GM21367 (cell line): ENCODE measurements around the gene ZNF772.
A peak's percentile ranks its signal among the peaks of the same experiment; 100 is the strongest.
"Not testable (repeated sequence)": the region's sequence is repeated elsewhere in the genome, so short reads cannot be mapped to it uniquely, and the experiment has no call there.

Source experiments
- ATAC-seq: cut with Tn5 transposase; IDR thresholded peaks from one replicate; pipeline ENCODE4 v1.9.1; 2021; ENCODE audit not compliant: unreplicated experiment

The ZNF772 gene

DNA sequence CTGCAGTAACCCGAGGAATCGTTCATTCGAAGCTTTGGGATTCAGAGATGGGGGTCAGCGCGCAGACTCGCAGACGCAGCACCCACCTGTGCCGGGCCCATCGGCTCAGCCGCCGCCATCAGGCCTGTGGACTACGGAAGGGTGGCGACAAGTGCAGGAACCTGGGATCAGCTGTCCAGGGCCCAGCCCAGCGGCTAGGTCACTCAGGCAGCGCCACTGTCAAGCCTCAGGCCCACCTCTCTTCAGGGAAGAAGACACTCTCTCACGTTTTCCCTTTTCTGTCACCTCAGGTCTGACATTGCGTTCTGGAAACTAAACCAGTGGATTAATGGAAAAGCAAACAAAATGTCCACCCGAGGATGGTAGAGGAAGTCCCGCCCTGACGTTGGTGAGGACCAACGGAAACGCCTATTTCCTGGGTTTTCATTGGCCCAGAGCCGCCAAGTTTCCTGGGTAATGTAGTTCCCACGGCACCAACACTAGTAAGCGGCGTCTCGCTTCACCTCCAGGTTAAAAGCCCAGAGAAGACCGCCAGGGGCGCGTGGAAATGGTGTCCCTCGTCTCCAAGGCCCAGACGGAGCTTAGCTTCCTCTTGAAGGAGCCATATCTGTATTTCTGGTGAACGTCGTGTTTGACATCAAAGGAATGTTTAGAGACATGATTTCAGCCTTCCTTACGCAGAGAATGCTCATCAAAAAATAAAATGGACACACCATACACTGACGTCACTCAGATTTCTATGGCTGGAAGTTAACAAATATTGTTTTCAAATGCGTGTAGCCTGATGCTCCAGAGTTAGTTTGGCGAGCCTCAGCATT is at the start of gene ZNF772:
TSS of gene ZNF772 (minus strand) at position 376 of the 818 bp plus-strand sequence. CDS start at position 119, 257 bp downstream.
- ATAC-seq = peak; percentile 80

GRCh38 chr19:57518021-57518420 is 40.7 kb upstream of the ZNF772 start:
- ATAC-seq = not testable (repeated sequence)

- no peak for ATAC-seq
Measured at GRCh38 chr19:57515255-57515654, 37.9 kb upstream of the ZNF772 start.

- no peak for ATAC-seq
Measured at GRCh38 chr19:57512845-57513244, 35.5 kb upstream of the ZNF772 start.

DNA sequence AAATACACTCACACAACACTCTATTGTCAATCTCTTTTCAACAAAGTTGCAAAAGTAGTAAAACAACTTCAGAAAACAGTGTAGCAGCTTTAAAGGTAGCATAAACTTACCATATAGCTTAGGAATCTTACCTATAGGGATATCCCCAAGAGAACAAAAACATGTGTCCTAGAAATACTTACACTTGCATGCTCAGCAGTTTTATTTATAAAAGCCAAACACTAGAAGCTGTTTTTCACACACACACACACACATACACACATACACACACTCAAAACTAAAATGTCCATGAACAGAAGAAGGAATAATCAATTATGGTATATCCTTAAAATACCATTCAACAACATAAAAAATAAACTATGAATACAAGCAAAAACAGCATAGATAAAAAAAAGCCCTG is 34.1 kb upstream of the ZNF772 start:
- ATAC-seq = no peak

GRCh38 chr19:57506163-57506562 is 28.8 kb upstream of the ZNF772 start:
- ATAC-seq = no peak

GRCh38 chr19:57500400-57500799 is 23.0 kb upstream of the ZNF772 start:
- not testable (repeated sequence) for ATAC-seq

GRCh38 chr19:57499680-57500395 is 22.5 kb upstream of the ZNF772 start, which contains the start of gene ZNF773:
ZNF773 (plus strand) TSS chr19:57499938; CDS start chr19:57500081, 143 bp downstream.
- ATAC-seq = peak; percentile 85

DNA sequence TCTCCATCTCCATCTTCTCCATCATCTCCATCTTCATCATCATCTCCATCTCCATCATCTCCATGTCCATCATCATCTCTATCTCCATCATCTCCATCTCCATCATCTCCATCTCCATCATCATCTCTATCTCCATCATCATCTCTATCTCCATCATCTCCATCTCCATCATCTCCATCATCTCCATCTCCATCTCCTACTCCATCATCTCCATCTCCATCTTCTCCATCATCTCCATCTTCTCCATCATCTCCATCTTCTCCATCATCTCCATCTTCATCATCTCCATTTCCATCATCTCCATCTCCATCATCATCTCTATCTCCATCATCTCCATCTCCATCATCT is 21.9 kb upstream of the ZNF772 start:
- ATAC-seq = not testable (repeated sequence)

DNA sequence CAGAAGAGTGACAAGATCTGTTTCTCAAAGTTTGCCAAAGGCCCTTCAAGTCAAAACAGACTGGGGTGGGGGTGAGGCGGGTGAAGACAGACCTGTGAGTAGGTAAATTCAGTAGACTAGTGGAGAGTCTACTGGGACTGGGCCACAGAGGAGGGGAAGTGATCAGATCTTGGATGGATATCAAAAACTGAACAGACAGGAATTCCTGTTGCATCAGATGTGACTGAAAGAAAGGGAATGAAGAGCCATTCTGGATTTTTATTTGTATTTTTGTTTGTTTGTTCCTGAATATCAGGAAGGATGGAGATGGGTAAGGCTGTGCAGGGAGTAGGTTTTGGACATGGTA is 10.9 kb upstream of the ZNF772 start:
- not testable (repeated sequence) for ATAC-seq

DNA sequence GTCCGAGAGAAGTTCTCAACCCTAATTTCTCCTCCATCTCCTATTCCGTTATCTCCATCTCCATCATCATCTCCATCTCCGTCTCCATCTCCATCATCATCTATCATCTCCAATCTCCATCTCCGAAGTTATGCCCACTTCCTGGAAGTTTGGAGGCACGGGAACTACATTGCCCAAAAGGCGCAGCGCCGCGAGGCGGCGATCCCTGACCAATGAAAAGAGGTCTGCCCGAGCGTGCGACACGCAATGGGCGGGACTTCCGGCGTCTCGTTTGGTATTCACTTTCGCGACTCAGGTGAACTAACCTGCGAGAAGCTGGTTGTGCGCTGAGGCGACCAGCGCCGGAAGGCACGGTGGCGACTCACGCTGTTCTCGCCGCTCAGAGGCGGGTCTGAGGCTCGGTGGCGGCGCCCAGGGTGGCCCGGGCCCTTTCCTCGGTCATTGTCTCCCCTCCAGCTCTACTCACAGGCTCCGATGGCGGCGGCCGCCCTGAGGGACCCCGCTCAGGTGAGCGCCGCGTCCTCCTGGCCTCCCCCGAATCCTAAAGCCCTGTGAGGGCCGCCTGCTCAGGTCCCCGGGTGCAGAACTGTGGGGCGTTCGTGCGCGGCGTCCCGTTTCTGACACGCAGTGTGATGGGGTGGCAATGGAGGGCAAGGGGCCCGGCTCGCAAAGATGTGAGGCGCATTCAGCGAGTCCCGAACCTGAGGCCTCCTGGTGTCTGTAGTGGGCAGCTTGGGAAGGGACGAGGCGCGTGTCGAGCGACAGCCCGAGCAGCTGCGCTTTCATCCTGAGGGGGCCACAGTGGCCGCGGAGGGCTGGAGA is 10.3 kb upstream of the ZNF772 start, which contains the start of gene ZNF419:
TSS of gene ZNF419 (plus strand) at position 274 of the 822 bp plus-strand sequence. CDS start at position 475, 201 bp downstream.
- peak; percentile 91 for ATAC-seq

GRCh38 chr19:57473646-57474045 is 3.7 kb downstream of the ZNF772 start:
- no peak for ATAC-seq

DNA sequence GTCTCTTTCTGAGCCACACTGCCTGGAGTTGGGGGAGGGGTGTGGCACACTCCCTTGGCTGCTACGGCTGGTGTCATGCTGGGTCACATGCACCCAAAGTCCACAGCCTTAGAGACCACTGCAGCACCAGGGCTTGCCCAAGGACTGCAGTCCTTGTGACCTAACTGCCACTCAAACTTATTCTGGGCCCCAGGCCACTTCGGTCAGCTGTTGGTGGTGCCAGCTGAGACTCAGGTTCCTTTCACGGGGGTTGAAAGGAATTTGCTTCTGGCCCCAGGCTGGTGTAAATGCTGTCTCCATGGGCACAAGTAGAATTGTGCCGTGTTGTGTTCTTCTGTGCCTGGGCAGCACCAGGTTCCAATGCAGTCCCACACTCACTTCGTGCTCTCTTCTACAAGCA is 10.9 kb downstream of the ZNF772 start:
- ATAC-seq = no peak

DNA sequence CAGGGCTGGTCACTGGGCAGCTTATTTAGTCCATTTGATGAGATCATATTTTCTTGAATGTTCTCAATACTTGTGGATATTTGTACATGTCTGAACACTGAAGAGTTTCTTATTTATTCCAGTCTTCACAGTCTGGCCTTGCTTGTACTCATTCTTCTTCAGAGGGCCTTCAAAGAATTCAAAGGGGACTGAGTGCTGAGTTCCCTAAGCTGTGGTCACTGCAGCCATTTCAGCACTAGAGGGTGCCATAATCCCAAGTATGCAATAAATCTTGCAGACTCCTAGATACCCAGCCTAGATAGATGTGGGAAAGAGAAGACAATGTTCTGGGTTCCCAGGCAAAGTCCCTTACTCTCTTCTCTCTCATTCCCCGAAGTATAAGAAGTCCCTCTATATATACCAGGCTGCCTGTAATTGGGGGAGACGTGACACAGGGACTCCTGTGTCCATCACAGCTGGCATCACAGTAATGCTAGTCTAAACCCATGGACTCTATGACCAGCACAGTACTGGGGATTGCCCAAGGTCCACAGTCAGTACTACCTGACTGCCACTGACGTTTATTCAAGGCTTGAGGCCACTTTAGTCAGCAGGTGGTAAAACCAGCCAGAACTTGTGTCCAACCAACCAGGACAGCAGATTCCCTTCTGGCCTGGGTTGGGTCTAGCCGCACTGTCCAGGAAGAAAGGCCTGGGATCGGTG is 11.5 kb downstream of the ZNF772 start:
- no peak for ATAC-seq

GRCh38 chr19:57452307-57452706 is 25.1 kb downstream of the ZNF772 start:
- ATAC-seq = no peak

- ATAC-seq = no peak
Measured at GRCh38 chr19:57443121-57443696, 34.2 kb downstream of the ZNF772 start.

DNA sequence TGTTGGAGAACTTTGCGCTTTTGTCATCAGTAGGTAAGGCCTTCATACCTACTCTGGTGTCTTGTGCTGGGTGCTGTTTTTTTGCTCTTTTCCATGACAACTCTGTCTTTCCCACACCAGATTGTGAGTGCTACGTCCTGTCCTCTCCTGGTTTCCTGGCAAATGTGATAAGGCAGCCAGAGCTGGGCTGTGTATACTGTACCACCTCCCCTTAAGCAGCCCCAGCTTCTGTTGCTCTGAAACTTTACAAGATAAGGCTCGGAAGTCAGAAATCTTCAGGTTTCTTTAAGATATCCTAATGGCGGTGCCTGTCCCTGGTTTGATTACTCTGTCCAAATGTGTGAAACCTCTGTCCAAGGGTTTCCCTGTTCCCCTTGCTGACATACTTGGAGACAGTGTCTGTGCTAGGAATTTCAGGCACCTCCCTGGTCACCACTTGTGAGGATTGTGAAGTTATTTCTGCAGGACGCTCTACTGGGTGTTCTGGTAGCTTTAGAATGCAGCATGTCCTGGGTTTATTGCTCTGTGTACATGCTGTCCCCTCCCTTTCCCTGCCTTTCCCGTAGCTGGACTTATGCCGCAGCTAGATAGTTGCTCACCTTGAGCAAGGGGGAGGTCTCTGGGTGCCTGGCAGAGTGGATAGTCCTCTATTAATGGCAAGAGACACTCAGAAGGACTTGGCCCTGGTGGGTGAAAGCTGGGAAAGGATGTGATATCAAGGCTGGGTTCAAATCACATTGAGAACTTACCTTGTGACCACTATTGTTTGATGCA is 35.2 kb downstream of the ZNF772 start:
- ATAC-seq = no peak

GRCh38 chr19:57438925-57439324 is 38.4 kb downstream of the ZNF772 start:
- ATAC-seq = no peak

GRCh38 chr19:57437931-57438330 is 39.4 kb downstream of the ZNF772 start:
- ATAC-seq = no peak

DNA sequence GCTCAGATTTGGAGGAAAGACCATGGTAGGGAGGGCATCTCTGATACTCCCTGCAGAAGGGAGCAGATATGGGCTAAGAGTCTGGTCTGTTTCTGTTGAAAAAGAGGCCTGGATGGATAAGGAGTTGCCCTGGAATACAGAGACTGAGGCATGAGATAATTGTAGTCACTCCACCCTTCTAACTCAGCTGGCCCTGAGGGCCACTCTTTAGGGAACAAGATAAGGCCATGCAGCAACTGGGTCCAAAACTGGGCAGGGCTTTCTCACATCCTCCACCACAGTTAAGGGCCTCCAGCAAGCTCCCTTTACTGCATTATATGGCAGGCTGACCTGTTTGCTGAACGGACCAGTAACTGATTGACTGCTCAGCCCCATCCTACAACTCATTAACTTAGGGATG is 40.9 kb downstream of the ZNF772 start:
- no peak for ATAC-seq
